ENCODE measurements around the gene ZNF284.

ZNF284 gene

DNA sequence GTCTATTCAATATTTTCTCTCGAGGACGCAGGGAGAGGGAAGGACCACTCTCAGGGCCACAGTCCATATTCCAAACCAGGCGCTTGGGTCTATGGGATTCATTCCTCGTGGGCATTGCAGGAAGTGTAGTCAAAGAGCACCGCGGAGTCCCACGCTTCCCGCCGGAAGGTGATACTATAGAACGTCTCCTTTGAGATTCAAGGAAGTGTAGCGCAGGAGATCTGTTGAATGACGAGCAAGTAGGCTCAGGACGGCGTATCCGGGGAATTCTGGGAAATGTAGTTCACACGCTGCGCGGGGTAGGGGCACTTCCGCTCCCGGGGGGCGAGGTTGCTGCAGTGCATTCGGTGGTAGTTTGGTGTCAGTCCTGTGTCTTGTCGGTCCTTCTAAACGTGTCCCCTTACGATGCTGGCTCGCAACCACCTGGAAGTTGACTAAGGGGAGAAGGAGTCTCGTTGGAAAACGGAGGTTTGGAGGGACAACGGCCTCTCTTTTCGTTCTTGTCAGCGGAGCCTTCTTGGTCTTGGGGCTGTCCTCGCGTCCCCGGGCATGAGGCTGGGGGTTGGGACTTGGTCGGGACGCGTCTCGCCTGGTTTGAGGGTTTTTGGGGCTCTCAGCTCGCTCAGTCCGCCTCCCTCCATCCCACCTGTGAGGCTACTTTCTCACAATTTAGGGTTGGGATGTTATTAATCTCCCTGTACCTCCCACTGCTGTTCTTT is at the start of gene ZNF284:
Gene ZNF284 (plus strand): TSS at position 336 of the 719 bp plus-strand sequence. CDS start 4,231 bp downstream, outside the sequence.
- DNase-seq (ENCODE audit: low spot score), result peak; percentile 95

GRCh38 chr19:44024900-44025216 is 47.1 kb upstream of the ZNF284 start:
- DNase-seq (ENCODE audit: low spot score), result no peak

DNA sequence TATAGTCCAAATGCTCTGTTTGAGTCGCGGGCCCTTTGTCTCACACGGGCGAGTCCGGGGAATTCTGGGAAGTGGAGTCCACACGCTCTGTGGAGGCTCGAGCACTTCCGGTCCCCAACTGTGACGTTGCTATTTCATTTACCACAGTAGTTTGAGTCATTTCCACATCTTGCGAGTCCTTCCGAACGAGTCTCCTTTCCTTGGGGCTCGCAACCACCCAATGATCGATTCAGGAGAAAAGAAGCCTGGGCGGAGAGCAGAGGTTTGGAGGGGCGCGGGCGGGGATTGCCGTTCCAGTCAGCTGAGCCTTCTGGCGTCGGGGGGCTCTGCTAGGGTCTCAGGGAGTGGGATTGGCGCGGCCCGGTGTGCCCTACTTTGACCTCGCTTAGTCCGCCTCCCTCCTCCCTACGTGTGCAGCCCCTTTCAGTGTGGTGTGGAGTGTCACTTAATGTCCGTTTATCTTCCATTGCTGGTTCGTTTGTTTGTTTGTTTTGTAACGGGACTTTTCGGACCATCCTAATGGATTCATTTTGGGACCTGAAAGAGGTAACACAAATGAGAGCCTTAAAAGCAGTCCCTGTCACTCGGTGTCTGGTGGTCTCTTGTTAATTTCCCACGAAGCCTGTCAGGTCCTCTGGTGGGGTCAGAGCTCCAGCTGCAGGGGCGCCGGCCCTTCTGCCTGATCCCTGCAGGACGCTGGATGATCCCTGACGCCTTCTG is 46.6 kb upstream of the ZNF284 start, which contains the start of gene ZNF222:
Gene ZNF222 (plus strand): TSS at position 163 of the 720 bp plus-strand sequence. CDS start 58 bp downstream, at position 221.
- peak; percentile 87 for DNase-seq (ENCODE audit: low spot score)

DNA sequence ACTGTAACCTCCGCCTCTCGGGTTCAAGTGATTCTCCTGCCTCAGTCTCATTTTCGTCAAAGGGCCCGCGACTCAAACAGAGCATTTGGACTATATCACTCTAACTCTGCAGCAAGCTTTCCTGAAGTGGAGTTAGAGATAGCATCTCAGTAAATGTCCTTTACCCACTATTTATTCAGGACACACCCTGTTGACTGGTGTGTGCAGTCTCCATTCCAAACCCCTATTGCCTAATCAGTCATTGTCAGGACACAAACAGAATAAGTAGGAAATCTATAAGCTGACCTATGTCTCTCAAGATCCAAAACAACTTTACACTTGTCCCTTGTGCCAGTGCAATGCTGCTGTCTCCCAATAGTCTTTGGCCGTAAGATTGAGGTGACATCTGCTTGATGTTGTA is 45.3 kb upstream of the ZNF284 start:
- DNase-seq (ENCODE audit: low spot score), result no peak

DNA sequence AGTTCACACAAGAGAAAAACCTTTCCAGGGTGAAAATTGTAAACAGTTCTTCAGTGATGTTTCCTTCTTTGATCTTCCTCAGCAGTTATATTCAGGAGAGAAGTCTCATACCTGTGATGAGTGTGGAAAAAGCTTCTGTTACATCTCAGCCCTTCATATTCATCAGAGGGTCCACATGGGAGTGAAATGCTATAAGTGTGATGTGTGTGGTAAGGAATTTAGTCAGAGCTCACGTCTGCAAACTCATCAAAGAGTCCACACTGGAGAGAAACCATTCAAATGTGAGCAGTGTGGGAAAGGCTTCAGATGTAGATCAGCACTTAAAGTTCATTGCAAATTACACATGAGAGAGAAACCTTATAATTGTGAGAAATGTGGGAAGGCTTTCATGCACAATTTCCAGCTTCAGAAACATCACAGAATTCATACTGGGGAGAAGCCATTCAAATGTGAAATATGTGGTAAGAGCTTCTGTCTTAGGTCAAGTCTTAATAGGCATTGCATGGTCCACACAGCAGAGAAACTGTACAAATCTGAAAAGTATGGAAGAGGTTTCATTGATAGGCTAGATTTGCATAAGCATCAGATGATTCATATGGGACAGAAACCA is 39.9 kb upstream of the ZNF284 start:
- DNase-seq (ENCODE audit: low spot score), result no peak

GRCh38 chr19:44042147-44042546 is 29.8 kb upstream of the ZNF284 start:
- no peak for DNase-seq (ENCODE audit: low spot score)

DNA sequence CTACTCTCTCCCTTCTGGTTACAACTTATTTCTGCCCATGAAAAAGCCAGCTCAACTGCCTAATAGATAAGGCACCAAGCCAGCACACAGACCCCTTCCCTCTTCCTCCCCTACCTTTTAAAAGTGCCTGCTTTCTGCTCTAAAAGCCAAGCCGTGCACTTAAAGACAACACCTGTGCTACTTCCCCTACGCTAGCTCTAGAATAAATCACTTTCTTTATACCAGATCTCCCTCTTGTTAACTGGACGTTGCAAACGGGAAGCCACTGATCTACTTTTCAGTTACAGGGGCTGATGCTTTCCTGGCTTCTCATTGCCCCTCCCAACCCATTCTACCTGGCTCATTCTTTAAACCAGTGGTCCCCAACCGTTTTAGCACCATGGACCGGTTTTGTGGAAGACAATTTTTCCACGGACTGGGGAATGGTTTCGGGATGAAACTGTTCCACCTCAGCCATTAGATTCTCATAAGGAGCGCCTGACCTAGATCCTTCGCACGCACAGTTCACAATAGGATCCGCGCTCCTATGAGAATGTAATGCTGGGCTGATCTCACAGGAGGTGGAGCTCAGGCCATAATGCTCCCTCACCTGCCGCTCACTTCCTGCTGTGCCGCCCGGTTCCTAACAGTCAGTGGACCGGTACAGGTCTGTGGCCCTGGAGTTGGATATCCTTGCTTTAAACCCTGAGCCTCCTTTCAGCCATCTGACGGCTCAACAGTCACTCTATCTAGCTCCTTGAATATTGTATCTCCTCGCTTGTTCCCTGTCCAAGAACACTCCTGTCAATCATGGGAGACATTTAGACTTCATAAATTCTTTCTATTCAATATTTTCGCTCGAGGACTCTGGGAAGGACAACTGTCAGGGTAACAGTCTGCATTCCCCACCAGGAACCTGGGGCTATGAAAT is 21.0 kb upstream of the ZNF284 start:
- DNase-seq (ENCODE audit: low spot score), result peak; percentile 2

- DNase-seq (ENCODE audit: low spot score), result peak; percentile 98
These were observed 20.1 kb upstream of the ZNF284 start, which contains the start of gene ZNF223 for GRCh38 chr19:44051650-44052402. Gene ZNF223 (plus strand): TSS chr19:44052036. CDS start chr19:44055177, 3,141 bp downstream.

GRCh38 chr19:44055870-44056269 is 16.1 kb upstream of the ZNF284 start:
- no peak for DNase-seq (ENCODE audit: low spot score)

- no peak for DNase-seq (ENCODE audit: low spot score)
These were observed 12.7 kb upstream of the ZNF284 start for GRCh38 chr19:44059229-44059628.

- DNase-seq (ENCODE audit: low spot score), result no peak
These were observed 10.9 kb upstream of the ZNF284 start for GRCh38 chr19:44061038-44061437.

DNA sequence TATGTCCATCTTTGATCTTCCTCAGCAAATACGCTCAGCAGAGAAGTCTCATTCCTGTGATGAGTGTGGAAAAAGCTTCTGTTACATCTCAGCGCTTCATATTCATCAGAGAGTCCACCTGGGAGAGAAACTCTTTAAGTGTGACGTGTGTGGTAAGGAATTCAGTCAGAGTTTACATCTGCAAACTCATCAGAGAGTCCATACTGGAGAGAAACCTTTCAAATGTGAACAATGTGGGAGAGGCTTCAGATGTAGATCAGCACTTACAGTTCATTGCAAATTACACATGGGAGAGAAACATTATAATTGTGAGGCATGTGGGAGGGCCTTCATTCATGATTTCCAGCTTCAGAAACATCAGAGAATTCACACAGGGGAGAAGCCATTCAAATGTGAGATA is 5.7 kb upstream of the ZNF284 start:
- no peak for DNase-seq (ENCODE audit: low spot score)

- DNase-seq (ENCODE audit: low spot score), result no peak
These were observed 2.5 kb upstream of the ZNF284 start for GRCh38 chr19:44069415-44069814.

DNA sequence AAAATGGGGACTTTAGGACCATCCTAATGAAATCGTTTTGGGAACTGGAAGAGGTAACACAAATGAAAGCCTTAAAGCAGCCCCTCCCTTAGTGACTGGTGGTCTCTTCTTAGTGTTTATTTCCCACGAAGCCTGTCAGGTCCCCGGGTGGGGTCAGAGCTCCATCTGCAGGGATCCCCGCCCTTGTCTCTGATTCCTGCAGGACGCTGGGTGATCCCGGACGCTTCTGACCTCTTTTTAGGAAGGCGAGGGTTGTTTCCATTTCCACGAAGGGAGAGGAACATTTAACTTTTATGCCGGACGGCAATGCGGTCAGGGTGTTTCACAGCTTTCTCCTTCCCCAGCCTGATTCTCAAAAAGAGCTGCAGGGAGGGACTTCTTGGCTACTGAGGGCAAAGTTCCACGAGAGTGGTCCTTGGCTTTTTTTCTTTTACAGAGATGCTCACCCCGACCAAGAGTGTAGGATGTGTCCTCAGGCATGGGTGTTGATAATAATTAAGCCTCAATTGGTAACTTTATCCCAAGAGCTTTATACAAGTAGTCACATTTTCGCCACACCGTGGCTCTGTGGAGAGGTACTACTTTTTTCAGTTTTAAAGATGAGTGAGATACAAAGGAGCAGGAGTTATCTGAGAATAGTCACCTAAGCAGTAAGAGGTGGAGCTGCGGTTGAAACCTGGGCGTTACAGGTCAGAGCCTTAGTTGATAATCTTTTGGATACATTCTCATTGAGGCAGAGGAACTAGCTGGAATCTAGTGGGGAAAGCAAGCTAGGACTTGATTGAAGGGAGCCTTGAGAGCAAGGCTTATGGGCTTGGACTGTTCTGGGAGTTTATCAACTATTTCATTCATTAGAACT is 813 bp downstream of the ZNF284 start:
- peak; percentile 5 for DNase-seq (ENCODE audit: low spot score)

DNA sequence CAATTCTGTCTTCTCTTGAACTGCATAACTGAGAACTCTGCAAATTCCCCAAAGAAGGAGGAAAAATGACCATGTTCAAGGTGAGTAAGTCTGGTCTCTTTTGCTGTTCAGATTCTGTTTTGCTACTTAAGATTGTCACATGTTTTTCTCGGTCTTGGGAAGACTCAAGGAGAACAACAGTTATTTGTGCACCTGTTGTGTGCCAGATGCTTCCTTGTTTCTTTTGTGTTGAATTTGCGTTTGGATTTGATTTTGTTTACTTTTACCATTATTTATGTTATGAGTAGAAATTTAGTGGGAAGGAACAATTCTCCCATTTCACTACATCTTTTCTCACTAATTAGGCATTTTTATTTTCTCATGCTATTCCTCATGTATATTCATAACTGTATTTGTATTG is 4.4 kb downstream of the ZNF284 start:
- no peak for DNase-seq (ENCODE audit: low spot score)

DNA sequence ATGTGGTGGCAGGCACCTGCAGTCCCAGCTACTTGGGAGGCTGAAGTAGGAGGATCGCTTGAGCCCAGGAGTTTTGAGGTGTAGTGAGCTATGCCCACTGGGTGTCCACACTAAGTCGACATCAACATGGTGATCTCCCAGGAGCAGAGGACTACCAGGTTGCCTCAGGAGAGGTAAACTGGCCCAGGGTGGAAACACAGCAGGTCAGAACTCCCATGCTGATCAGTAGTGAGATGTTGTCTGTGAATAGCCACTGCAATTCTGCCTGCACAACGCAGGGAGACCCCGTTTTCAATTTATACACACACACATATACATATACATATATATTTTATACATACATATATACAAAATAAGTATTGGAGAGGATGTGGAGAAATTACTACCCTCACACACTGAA is 20.1 kb downstream of the ZNF284 start:
- no peak for DNase-seq (ENCODE audit: low spot score)

GRCh38 chr19:44093931-44094765 is 22.2 kb downstream of the ZNF284 start, which contains the start of gene ZNF224:
Gene ZNF224 (plus strand): TSS chr19:44094361. CDS start chr19:44097874, 3,513 bp downstream.
- peak; percentile 94 for DNase-seq (ENCODE audit: low spot score)

GRCh38 chr19:44107751-44108150 is 35.8 kb downstream of the ZNF284 start:
- no peak for DNase-seq (ENCODE audit: low spot score)

DNA sequence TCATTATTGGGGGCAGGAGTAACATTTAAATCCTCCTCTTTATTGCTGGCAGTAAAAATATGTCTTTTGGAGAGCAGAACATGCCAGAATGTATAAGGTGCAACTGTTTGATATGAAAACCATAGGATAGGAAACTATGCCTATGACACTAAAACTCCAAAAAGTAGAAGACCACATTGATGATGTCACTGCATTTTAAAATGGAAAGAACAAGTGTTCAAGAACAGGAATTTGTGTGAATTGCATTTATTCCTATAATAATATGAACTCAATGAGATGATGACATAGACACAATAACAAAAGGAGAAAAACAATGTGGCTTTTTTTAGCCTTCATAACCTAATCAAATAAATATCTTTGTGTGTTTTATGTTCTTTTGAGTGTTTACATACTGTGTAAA is 37.5 kb downstream of the ZNF284 start:
- no peak for DNase-seq (ENCODE audit: low spot score)

All from pons (tissue), 1 donor.